Lung (tissue), 12 donors: ENCODE measurements around the gene FGGY. TPM values are rescaled to one million over a fixed set of nuclear protein-coding genes. Genes with fewer than 3 reads are reported as not detected.
A peak's percentile ranks its signal among the peaks of the same experiment; 100 is the strongest.

Experiments
- ATAC-seq: fragments of 200-7000 bp; cut with Tn5 transposase; one replicate; pipeline ENCODE4 v1.9.1; 2020; ENCODE audit warnings: moderate number of reproducible peaks; ENCODE audit not compliant: insufficient read depth, low FRiP score
- DNase-seq, 3 donors: peaks; one replicate each; pipeline ENCODE4 v3.0.0-alpha.2; 2013 to 2017
- H3K27ac ChIP-seq, 2 donors: one replicate each; pipeline ENCODE4 v1.5.1; 2013; ENCODE audit warnings: mild to moderate bottlenecking in 2 of 2, moderate library complexity in 2 of 2, control low read depth in 1 of 2, inconsistent platforms in 1 of 2, low read depth in 1 of 2, low read length in 1 of 2
- H3K27me3 ChIP-seq, 3 donors: one replicate each; pipeline ENCODE4 v1.5.1; 2013; ENCODE audit warnings: low read length in 2 of 3; ENCODE audit not compliant: control insufficient read depth in 3 of 3, insufficient read depth in 3 of 3
- H3K36me3 ChIP-seq, 4 donors: one replicate each; pipeline ENCODE4 v1.5.1; 2013; ENCODE audit warnings: low read length in 4 of 4, mild to moderate bottlenecking in 1 of 4, moderate library complexity in 1 of 4; ENCODE audit not compliant: control insufficient read depth in 4 of 4, insufficient read depth in 4 of 4
- H3K4me1 ChIP-seq, 5 donors: one replicate each; pipeline ENCODE4 v1.5.1; 2013; ENCODE audit warnings: low read length in 5 of 5, mild to moderate bottlenecking in 2 of 5, moderate library complexity in 1 of 5; ENCODE audit not compliant: control insufficient read depth in 5 of 5, insufficient read depth in 5 of 5
- H3K4me3 ChIP-seq: one replicate; pipeline ENCODE4 v1.5.1; 2013; ENCODE audit warnings: mild to moderate bottlenecking, control low read depth, moderate library complexity
- H3K9ac ChIP-seq, 2 donors: one replicate each; pipeline ENCODE4 v1.5.1; 2013; ENCODE audit warnings: low read length in 2 of 2, control low read depth in 1 of 2; ENCODE audit not compliant: insufficient read depth in 1 of 2
- H3K9me3 ChIP-seq, 4 donors: one replicate each; pipeline ENCODE4 v1.5.1; 2013; ENCODE audit warnings: low read length in 3 of 4, mild to moderate bottlenecking in 1 of 4, moderate library complexity in 1 of 4; ENCODE audit not compliant: control insufficient read depth in 4 of 4, insufficient read depth in 3 of 4
- WGBS, 2 donors: extraction: QIAGEN DNeasy Blood & Tissue Kit; methylation state at CpG; one replicate each; pipeline ENCODE4 v1.1.7; 2013; 5-methylcytosine and 5-hydroxymethylcytosine counted together
- polyA plus RNA-seq, 2 donors: library from polyadenylated mRNA; stranded (reverse); fragments of 200-250 nt; gene quantifications; one replicate each; pipeline ENCODE4 v1.2.1, GENCODE V29; 2013
- total RNA-seq, 2 donors: library from RNA; depleted of rRNA in 1 of 2; stranded (reverse); fragments of >200 nt in 1 of 2; gene quantifications; one replicate each; pipeline ENCODE4 v1.2.1, GENCODE V29; 2014 to 2021
- TF ChIP-seq, protein P1 (sequence below): IDR thresholded peaks from 2 replicates; pipeline ENCODE4 v1.5.1; 2012; ENCODE audit warnings: mild to moderate bottlenecking; ENCODE audit errors: control extremely low read depth, extremely low read depth
- donor health status: control.
- donor health status: control.
- donor health status: Bipolar disorder and iron deficiency.
- donor health status: healthy.
- donor health status: DM: yes; HTN: yes; CAD: no.

The FGGY gene
- total and polyA plus RNA-seq, 4 donors: 16.1 to 42.3 (median 18.3) TPM

DNA sequence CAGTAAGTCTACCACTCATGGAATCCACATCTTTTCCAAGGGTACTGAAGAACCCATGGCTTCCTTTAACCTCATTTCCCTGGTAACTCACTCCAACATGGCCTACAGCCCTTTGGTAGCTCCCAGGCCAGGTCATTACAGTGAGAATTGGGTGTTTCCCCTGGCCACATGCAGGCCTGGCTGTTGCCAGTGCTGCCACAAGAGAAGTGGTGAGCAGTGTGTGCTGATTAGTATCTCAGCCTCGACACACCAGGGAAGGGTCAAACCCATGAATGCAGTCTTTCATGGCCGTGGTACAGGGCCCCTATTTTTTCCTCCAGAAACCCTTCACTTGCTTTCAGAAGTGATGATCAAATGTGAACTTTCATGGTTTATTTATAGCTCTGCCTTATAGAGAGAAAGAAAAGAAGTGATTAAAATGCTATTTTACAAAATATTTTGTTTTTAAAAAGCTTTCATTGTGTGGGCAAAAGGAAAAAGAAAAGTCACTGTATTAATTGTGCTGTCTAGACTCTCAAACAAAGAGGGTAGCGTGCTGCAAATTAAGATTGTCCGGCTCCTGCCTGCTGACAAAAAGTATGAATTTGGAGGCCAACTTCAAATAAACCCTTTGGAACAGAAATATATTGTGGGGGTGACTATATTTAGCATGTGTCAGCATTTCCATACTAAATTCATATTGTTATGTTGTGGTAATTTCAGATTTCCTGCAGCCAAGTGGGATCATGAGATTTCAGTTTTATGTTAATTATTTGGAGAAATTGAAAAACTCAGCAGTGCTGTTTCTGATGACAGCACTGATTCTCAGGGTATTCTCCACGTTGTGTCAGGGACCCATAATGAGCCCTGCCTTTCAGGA, 455.9 kb downstream of the FGGY start:
- WGBS, 2 donors: 81 to 85% methylated on average over 5 of the region's 5 CpGs

GRCh38 chr1:59755069-59755685, 458.3 kb downstream of the FGGY start:
- H3K9me3 ChIP-seq: no peaks in the 10 kb centered on the region
- H3K4me3 ChIP-seq: no peak overlapping the region
- no peak for ATAC-seq
- WGBS, 2 donors: 96% methylated on average over 9 of the region's 9 CpGs
- no peak overlapping the region for H3K27ac ChIP-seq
- H3K4me1 ChIP-seq: peaks cover 6 to 12% (median 7%) of the 10 kb centered on the region in 5 donors
- no peak overlapping the region for H3K9ac ChIP-seq
- H3K27me3 ChIP-seq: no peaks in the 10 kb centered on the region
- no peaks in the 10 kb centered on the region for H3K36me3 ChIP-seq
- DNase-seq: no peak
- TF ChIP-seq, protein P1, sequence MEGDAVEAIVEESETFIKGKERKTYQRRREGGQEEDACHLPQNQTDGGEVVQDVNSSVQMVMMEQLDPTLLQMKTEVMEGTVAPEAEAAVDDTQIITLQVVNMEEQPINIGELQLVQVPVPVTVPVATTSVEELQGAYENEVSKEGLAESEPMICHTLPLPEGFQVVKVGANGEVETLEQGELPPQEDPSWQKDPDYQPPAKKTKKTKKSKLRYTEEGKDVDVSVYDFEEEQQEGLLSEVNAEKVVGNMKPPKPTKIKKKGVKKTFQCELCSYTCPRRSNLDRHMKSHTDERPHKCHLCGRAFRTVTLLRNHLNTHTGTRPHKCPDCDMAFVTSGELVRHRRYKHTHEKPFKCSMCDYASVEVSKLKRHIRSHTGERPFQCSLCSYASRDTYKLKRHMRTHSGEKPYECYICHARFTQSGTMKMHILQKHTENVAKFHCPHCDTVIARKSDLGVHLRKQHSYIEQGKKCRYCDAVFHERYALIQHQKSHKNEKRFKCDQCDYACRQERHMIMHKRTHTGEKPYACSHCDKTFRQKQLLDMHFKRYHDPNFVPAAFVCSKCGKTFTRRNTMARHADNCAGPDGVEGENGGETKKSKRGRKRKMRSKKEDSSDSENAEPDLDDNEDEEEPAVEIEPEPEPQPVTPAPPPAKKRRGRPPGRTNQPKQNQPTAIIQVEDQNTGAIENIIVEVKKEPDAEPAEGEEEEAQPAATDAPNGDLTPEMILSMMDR: no peak

More for the DNA sequence above, 455.9 kb downstream of the FGGY start:
- Histone ChIP-seq H3K27me3 (no peaks in the 10 kb centered on the region), H3K36me3 (no peaks in the 10 kb centered on the region), H3K4me3 (no peak overlapping the region), H3K27ac (no peak overlapping the region), H3K9me3 (no peaks in the 10 kb centered on the region), H3K9ac (no peak overlapping the region), H3K4me1 (peaks cover 3 to 17% (median 13%) of the 10 kb centered on the region in 5 donors)
- DNase-seq (no peak), ATAC-seq (no peak)
- TF ChIP-seq, protein P1: no peak

DNA sequence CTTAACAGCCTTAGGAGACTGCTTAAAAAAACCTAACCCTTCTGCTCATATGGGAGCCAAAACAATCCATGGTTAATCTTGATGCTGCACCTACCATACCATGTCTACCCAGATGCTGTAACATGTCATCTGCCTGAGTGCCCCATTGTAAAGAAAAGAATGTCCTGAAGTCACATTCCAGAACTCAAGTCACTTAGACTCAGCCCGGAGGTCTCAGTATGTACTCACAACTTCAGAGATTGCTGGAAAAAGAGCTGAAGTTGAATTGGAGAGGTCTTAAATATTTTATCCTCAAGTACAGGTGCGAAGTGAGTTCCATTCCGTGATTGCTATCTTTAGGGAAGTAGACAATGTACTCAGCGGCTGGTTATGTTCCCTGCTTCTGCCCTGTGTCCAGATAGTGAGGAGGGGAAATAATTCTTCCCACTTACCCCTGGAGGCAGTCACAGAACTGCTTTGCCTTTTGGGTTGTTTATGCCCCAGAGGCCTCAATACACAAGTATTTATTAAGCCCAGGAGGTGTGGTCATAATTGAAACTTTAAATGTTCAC, 460.4 kb downstream of the FGGY start:
- H3K4me3 ChIP-seq: no peak overlapping the region
- TF ChIP-seq, protein P1: no peak
- DNase-seq: peak in 1 of 3 donors; percentile 54
- H3K27me3 ChIP-seq: no peaks in the 10 kb centered on the region
- H3K9me3 ChIP-seq: no peaks in the 10 kb centered on the region
- H3K9ac ChIP-seq: no peak overlapping the region
- ATAC-seq: no peak
- peaks cover 2 to 12% (median 6%) of the 10 kb centered on the region in 5 donors for H3K4me1 ChIP-seq
- WGBS, 2 donors: 58 to 73% methylated on average over 4 of the region's 4 CpGs
- peak overlapping the region in 1 of 2 donors; percentile 65 for H3K27ac ChIP-seq
- no peaks in the 10 kb centered on the region for H3K36me3 ChIP-seq
